Endodermal cell (in vitro differentiated cells): ENCODE data around the gene VWA1. TPM values are rescaled to one million over a fixed set of nuclear protein-coding genes. Genes with fewer than 3 reads are reported as not detected.

Experiments
- DNase-seq: peaks from one replicate; pipeline ENCODE4 v3.0.0-alpha.2; 2017
- H3K27ac ChIP-seq: 2 replicates; pipeline ENCODE4 v1.5.1; 2013; ENCODE audit warnings: mild to moderate bottlenecking, low read depth, low read length, moderate library complexity
- H3K27me3 ChIP-seq: 2 replicates; pipeline ENCODE4 v1.6.1; 2013; ENCODE audit warnings: mild to moderate bottlenecking, low read length, moderate library complexity; ENCODE audit not compliant: insufficient read depth, control insufficient read depth, poor library complexity, severe bottlenecking
- H3K36me3 ChIP-seq: 2 replicates; pipeline ENCODE4 v1.7.0; 2013; ENCODE audit warnings: mild to moderate bottlenecking, low read length, moderate library complexity; ENCODE audit not compliant: control insufficient read depth, insufficient read depth
- H3K4me1 ChIP-seq: one replicate; pipeline ENCODE4 v1.7.0; 2013; ENCODE audit warnings: low read length; ENCODE audit not compliant: control insufficient read depth, insufficient read depth
- H3K4me3 ChIP-seq: 2 replicates; pipeline ENCODE4 v1.5.1; 2013; ENCODE audit warnings: mild to moderate bottlenecking, low read length, moderate library complexity
- H3K9ac ChIP-seq: 2 replicates; pipeline ENCODE4 v1.6.1; 2013; ENCODE audit warnings: mild to moderate bottlenecking, low read length, moderate library complexity; ENCODE audit not compliant: poor library complexity, severe bottlenecking; ENCODE audit errors: extremely low read depth
- H3K9me3 ChIP-seq: 2 replicates; pipeline ENCODE4 v1.6.1; 2013; ENCODE audit warnings: mild to moderate bottlenecking, low read length, moderate library complexity; ENCODE audit not compliant: control insufficient read depth
- H3K27ac Mint-ChIP-seq: 2 replicates; pipeline ENCODE4 v1.8.0; 2020; ENCODE audit warnings: mixed read lengths
- H3K27me3 Mint-ChIP-seq: 2 replicates; pipeline ENCODE4 v1.8.0; 2021; ENCODE audit warnings: mild to moderate bottlenecking, mixed read lengths; ENCODE audit not compliant: insufficient read depth
- H3K36me3 Mint-ChIP-seq: 2 replicates; pipeline ENCODE4 v1.8.0; 2020; ENCODE audit warnings: low read depth, mixed read lengths
- H3K4me1 Mint-ChIP-seq: 2 replicates; pipeline ENCODE4 v1.8.0; 2020; ENCODE audit warnings: mixed read lengths
- H3K4me3 Mint-ChIP-seq: 2 replicates; pipeline ENCODE4 v1.8.0; 2020; ENCODE audit warnings: mild to moderate bottlenecking, moderate library complexity, mixed read lengths
- H3K9me3 Mint-ChIP-seq: 2 replicates; pipeline ENCODE4 v1.8.0; 2020; ENCODE audit warnings: mild to moderate bottlenecking, mixed read lengths
- CTCF ChIP-seq: fragments of 200-600 bp; sonication (generic); conservative IDR thresholded peaks from 2 replicates; pipeline ENCODE4 v1.5.0; 2021; ENCODE audit warnings: antibody characterized with exemption, mild to moderate bottlenecking
- WGBS, 2 experiments: methylation state at CpG; one replicate each; pipeline versions ENCODE4 v1.1.5 to v1.1.7; 2013; ENCODE audit warnings: missing lambda C conversion rate in 2 of 2, mixed read lengths in 1 of 2; ENCODE audit not compliant: insufficient coverage in 1 of 2, insufficient read length in 1 of 2; 5-methylcytosine and 5-hydroxymethylcytosine counted together
- total RNA-seq, 2 donors: library from RNA; stranded (reverse); fragmentation: NEBNext Ultra II Directional in 1 of 2; extraction: Animal tissue kit (Norgen Biotek cat#: 25700) in 1 of 2; gene quantifications; 2 replicates in 1 of 2; 3 replicates in 1 of 2; pipeline ENCODE4 v1.2.1, GENCODE V29; 2021

Gene VWA1
- total RNA-seq, 2 donors from 2014 or later: 12.7 to 17.4 TPM

GRCh38 chr1:1436630-1437032, 1.1 kb downstream of the VWA1 start:
- H3K9me3 Mint-ChIP-seq: no peaks in the 10 kb centered on the region
- Histone ChIP-seq H3K4me1 (peaks cover 14% of the 10 kb centered on the region), H3K27ac (no peak overlapping the region), H3K27me3 (peaks cover 16% of the 10 kb centered on the region), H3K4me3 (peak overlapping the region; percentile 58), H3K36me3 (no peaks in the 10 kb centered on the region), H3K9me3 (no peaks in the 10 kb centered on the region), H3K9ac (no peak overlapping the region)
- 89 to 92% methylated on average over 5 to 7 of the region's 7 CpGs for WGBS, 2 experiments
- peaks cover 4% of the 10 kb centered on the region for H3K27me3 Mint-ChIP-seq
- no peak for DNase-seq
- H3K36me3 Mint-ChIP-seq: peaks cover 3% of the 10 kb centered on the region
- TF ChIP-seq CTCF: no peak
- no peak overlapping the region for H3K27ac Mint-ChIP-seq
- peak overlapping the region; percentile 56 for H3K4me3 Mint-ChIP-seq
- H3K4me1 Mint-ChIP-seq: peaks cover 3% of the 10 kb centered on the region

DNA sequence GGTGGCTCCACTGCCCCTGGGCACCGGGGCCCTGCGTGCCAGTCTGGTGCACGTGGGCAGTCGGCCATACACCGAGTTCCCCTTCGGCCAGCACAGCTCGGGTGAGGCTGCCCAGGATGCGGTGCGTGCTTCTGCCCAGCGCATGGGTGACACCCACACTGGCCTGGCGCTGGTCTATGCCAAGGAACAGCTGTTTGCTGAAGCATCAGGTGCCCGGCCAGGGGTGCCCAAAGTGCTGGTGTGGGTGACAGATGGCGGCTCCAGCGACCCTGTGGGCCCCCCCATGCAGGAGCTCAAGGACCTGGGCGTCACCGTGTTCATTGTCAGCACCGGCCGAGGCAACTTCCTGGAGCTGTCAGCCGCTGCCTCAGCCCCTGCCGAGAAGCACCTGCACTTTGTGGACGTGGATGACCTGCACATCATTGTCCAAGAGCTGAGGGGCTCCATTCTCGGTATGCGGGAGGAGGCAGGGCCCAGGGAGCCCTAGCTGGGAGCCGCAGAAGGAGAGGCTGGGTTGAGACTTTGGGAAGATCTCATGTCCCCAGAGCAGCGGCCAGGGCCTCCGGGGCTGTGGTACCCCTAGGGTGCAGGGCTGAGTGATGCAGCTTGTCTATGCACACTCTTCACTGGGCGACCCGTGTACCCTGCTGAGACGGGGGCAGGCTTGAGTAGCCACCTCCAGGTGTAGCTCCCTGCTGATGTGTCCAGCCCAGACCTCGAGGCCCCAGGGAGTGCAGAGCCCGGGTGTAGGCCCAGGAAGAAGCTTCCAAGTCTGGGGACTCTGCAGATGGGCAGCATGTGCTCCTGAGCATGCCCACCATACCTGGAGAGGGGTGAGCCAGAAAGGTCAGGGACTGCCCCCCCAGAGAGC, 1.8 kb downstream of the VWA1 start:
- TF ChIP-seq CTCF: no peak
- Mint-ChIP-seq H3K27ac (no peak overlapping the region), H3K4me3 (no peak overlapping the region), H3K9me3 (no peaks in the 10 kb centered on the region), H3K27me3 (peaks cover 4% of the 10 kb centered on the region), H3K36me3 (peaks cover 3% of the 10 kb centered on the region), H3K4me1 (peaks cover 3% of the 10 kb centered on the region)
- no peaks in the 10 kb centered on the region for H3K36me3 ChIP-seq
- H3K9ac ChIP-seq: no peak overlapping the region
- H3K27ac ChIP-seq: no peak overlapping the region
- no peaks in the 10 kb centered on the region for H3K9me3 ChIP-seq
- H3K4me3 ChIP-seq: no peak overlapping the region
- WGBS, 2 experiments: 92 to 98% methylated on average over 24 to 31 of the region's 31 CpGs
- H3K4me1 ChIP-seq: peaks cover 14% of the 10 kb centered on the region
- DNase-seq: no peak
- peaks cover 16% of the 10 kb centered on the region for H3K27me3 ChIP-seq

DNA sequence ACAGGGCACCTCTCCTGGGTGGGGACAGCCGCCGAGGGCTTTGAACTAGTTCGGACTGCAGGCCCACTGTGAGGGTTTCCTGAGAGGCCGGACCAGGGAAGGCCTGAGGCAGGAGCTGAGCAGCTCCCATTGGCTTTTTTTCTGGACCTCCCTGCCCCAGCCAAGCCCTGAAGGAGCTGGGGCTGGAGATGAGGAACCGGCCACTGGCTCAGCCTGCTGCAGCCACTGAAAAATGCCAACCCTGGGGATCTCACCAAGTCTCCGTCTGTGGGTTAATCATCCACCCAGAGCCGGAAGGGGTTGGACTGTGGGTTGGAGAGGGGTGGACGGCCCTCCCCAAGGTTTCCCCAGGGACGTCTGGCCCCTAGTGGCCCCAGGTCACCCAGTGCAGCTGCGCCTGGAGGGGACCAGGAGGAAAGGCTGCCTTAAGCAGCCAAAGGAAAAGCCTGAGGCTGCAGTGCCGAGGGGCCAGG, 2.5 kb downstream of the VWA1 start:
- Mint-ChIP-seq H3K27me3 (peaks cover 4% of the 10 kb centered on the region), H3K9me3 (no peaks in the 10 kb centered on the region), H3K4me1 (peaks cover 2% of the 10 kb centered on the region), H3K4me3 (no peak overlapping the region), H3K36me3 (peaks cover 3% of the 10 kb centered on the region), H3K27ac (no peak overlapping the region)
- Histone ChIP-seq H3K27me3 (peaks cover 16% of the 10 kb centered on the region), H3K9me3 (no peaks in the 10 kb centered on the region), H3K4me1 (peaks cover 14% of the 10 kb centered on the region), H3K36me3 (no peaks in the 10 kb centered on the region), H3K27ac (no peak overlapping the region), H3K9ac (no peak overlapping the region), H3K4me3 (no peak overlapping the region)
- 83 to 85% methylated on average over 8 to 11 of the region's 11 CpGs for WGBS, 2 experiments
- no peak for TF ChIP-seq CTCF
- DNase-seq: no peak
